Stimulated activated naive B cell treated with anti-CD40 and anti-IgM and Interleukin-4, amounts not matched to agents 10 μg/mL and 1 μg/mL and 100 μg/mL, for 72 hours (primary cell): ENCODE data around the gene NCAPG2.

ENCODE experiments used
- ATAC-seq, 2 donors: fragments of 150-1000 bp; cut with Tn5 transposase; replicated peaks; 2 replicates each; pipeline ENCODE4 v1.10.0; 2021; ENCODE audit warnings: moderate library complexity in 1 of 2
- DNase-seq: peaks from one replicate; pipeline ENCODE4 v3.0.0; 2021
- H3K27ac Mint-ChIP-seq: one replicate; pipeline ENCODE4 v1.8.0; 2022; ENCODE audit warnings: mild to moderate bottlenecking, mixed read lengths
- H3K27me3 Mint-ChIP-seq, 2 donors: one replicate each; pipeline ENCODE4 v1.8.0; 2022; ENCODE audit warnings: mixed read lengths in 2 of 2
- H3K36me3 Mint-ChIP-seq, 2 donors: one replicate each; pipeline ENCODE4 v1.8.0; 2022; ENCODE audit warnings: mixed read lengths in 2 of 2, mild to moderate bottlenecking in 1 of 2
- H3K4me1 Mint-ChIP-seq, 2 donors: one replicate each; pipeline ENCODE4 v1.8.0; 2022; ENCODE audit warnings: mixed read lengths in 2 of 2, mild to moderate bottlenecking in 1 of 2
- H3K4me3 Mint-ChIP-seq, 2 donors: one replicate each; pipeline ENCODE4 v1.8.0; 2022; ENCODE audit warnings: mild to moderate bottlenecking in 2 of 2, mixed read lengths in 2 of 2, moderate library complexity in 1 of 2
- H3K9me3 Mint-ChIP-seq, 2 donors: one replicate each; pipeline ENCODE4 v1.8.0; 2022; ENCODE audit warnings: mixed read lengths in 2 of 2, mild to moderate bottlenecking in 1 of 2

NCAPG2 gene

GRCh38 chr7:158657189-158657746, 47.3 kb downstream of the NCAPG2 start:
- Mint-ChIP-seq H3K36me3 (peaks cover 17 to 32% of the 10 kb centered on the region in 2 donors), H3K4me1 (no peaks in the 10 kb centered on the region), H3K27ac (peak overlapping the region; percentile 37), H3K27me3 (no peaks in the 10 kb centered on the region), H3K4me3 (no peak overlapping the region), H3K9me3 (no peaks in the 10 kb centered on the region)
- no peak for ATAC-seq
- no peak for DNase-seq

GRCh38 chr7:158655931-158656441, 48.6 kb downstream of the NCAPG2 start:
- no peak for DNase-seq
- no peak overlapping the region for H3K4me3 Mint-ChIP-seq
- peak in 1 of 2 donors; percentile 76 for ATAC-seq

GRCh38 chr7:158655507-158655906, 49.1 kb downstream of the NCAPG2 start:
- Mint-ChIP-seq H3K4me1 (no peaks in the 10 kb centered on the region), H3K27ac (no peak overlapping the region), H3K36me3 (peaks cover 20 to 34% of the 10 kb centered on the region in 2 donors), H3K27me3 (no peaks in the 10 kb centered on the region), H3K9me3 (no peaks in the 10 kb centered on the region), H3K4me3 (no peak overlapping the region)
- no peak for DNase-seq
- no peak for ATAC-seq

More at GRCh38 chr7:158655931-158656441, 48.6 kb downstream of the NCAPG2 start:
- Mint-ChIP-seq H3K27me3 (no peaks in the 10 kb centered on the region), H3K36me3 (peaks cover 22 to 35% of the 10 kb centered on the region in 2 donors), H3K27ac (no peak overlapping the region), H3K4me1 (no peaks in the 10 kb centered on the region), H3K9me3 (no peaks in the 10 kb centered on the region)

- no peaks in the 10 kb centered on the region for H3K9me3 Mint-ChIP-seq
- no peak for DNase-seq
- peaks cover 25 to 43% of the 10 kb centered on the region in 2 donors for H3K36me3 Mint-ChIP-seq
- H3K27me3 Mint-ChIP-seq, result no peaks in the 10 kb centered on the region
- H3K4me3 Mint-ChIP-seq, result no peak overlapping the region
- ATAC-seq, result no peak
- H3K27ac Mint-ChIP-seq, result no peak overlapping the region
- no peaks in the 10 kb centered on the region for H3K4me1 Mint-ChIP-seq
These were observed 52.5 kb downstream of the NCAPG2 start for GRCh38 chr7:158651968-158652565.

- H3K36me3 Mint-ChIP-seq, result peaks cover 20 to 34% of the 10 kb centered on the region in 2 donors
- no peak for DNase-seq
- no peak for ATAC-seq
- no peaks in the 10 kb centered on the region for H3K4me1 Mint-ChIP-seq
- H3K27ac Mint-ChIP-seq, result no peak overlapping the region
- H3K4me3 Mint-ChIP-seq, result no peak overlapping the region
- H3K27me3 Mint-ChIP-seq, result no peaks in the 10 kb centered on the region
- H3K9me3 Mint-ChIP-seq, result no peaks in the 10 kb centered on the region
These were observed 53.8 kb downstream of the NCAPG2 start for GRCh38 chr7:158650821-158651225.

GRCh38 chr7:158649279-158649678, 55.3 kb downstream of the NCAPG2 start:
- DNase-seq, result no peak
- H3K27me3 Mint-ChIP-seq, result no peaks in the 10 kb centered on the region
- H3K27ac Mint-ChIP-seq, result no peak overlapping the region
- H3K4me1 Mint-ChIP-seq, result no peaks in the 10 kb centered on the region
- H3K36me3 Mint-ChIP-seq, result peaks cover 14 to 35% of the 10 kb centered on the region in 2 donors
- H3K9me3 Mint-ChIP-seq, result no peaks in the 10 kb centered on the region
- no peak for ATAC-seq
- no peak overlapping the region for H3K4me3 Mint-ChIP-seq

- no peaks in the 10 kb centered on the region for H3K27me3 Mint-ChIP-seq
- H3K4me1 Mint-ChIP-seq, result no peaks in the 10 kb centered on the region
- DNase-seq (no peak), ATAC-seq (no peak)
- no peak overlapping the region for H3K4me3 Mint-ChIP-seq
- peaks cover 14 to 38% of the 10 kb centered on the region in 2 donors for H3K36me3 Mint-ChIP-seq
- no peaks in the 10 kb centered on the region for H3K9me3 Mint-ChIP-seq
- H3K27ac Mint-ChIP-seq, result no peak overlapping the region
These were observed 55.8 kb downstream of the NCAPG2 start for GRCh38 chr7:158648787-158649186.

GRCh38 chr7:158648168-158648567, 56.4 kb downstream of the NCAPG2 start:
- no peaks in the 10 kb centered on the region for H3K4me1 Mint-ChIP-seq
- H3K9me3 Mint-ChIP-seq, result no peaks in the 10 kb centered on the region
- ATAC-seq, result no peak
- no peak for DNase-seq
- no peaks in the 10 kb centered on the region for H3K27me3 Mint-ChIP-seq
- H3K36me3 Mint-ChIP-seq, result peaks cover 14 to 38% of the 10 kb centered on the region in 2 donors
- H3K4me3 Mint-ChIP-seq, result no peak overlapping the region
- H3K27ac Mint-ChIP-seq, result no peak overlapping the region

- Mint-ChIP-seq H3K27me3 (no peaks in the 10 kb centered on the region), H3K4me1 (no peaks in the 10 kb centered on the region), H3K36me3 (peaks cover 14 to 38% of the 10 kb centered on the region in 2 donors), H3K9me3 (no peaks in the 10 kb centered on the region), H3K27ac (no peak overlapping the region), H3K4me3 (no peak overlapping the region)
- ATAC-seq, result no peak
- no peak for DNase-seq
These were observed 57.2 kb downstream of the NCAPG2 start for GRCh38 chr7:158647475-158647792.

GRCh38 chr7:158646766-158647474, 57.7 kb downstream of the NCAPG2 start:
- Mint-ChIP-seq H3K27ac (no peak overlapping the region), H3K4me3 (no peak overlapping the region), H3K27me3 (no peaks in the 10 kb centered on the region), H3K36me3 (peaks cover 10 to 35% of the 10 kb centered on the region in 2 donors), H3K9me3 (no peaks in the 10 kb centered on the region), H3K4me1 (no peaks in the 10 kb centered on the region)
- no peak for DNase-seq
- peak in 1 of 2 donors; percentile 48 for ATAC-seq

- H3K4me1 Mint-ChIP-seq, result no peaks in the 10 kb centered on the region
- no peaks in the 10 kb centered on the region for H3K27me3 Mint-ChIP-seq
- H3K4me3 Mint-ChIP-seq, result no peak overlapping the region
- H3K9me3 Mint-ChIP-seq, result no peaks in the 10 kb centered on the region
- H3K36me3 Mint-ChIP-seq, result peaks cover 15 to 39% of the 10 kb centered on the region in 2 donors
- no peak overlapping the region for H3K27ac Mint-ChIP-seq
- DNase-seq (no peak), ATAC-seq (no peak)
These were observed 58.8 kb downstream of the NCAPG2 start for GRCh38 chr7:158645842-158646241.

- H3K36me3 Mint-ChIP-seq, result peaks cover 29 to 48% of the 10 kb centered on the region in 2 donors
These were observed 62.5 kb downstream of the NCAPG2 start for GRCh38 chr7:158642149-158642548.

GRCh38 chr7:158638001-158638400, 66.6 kb downstream of the NCAPG2 start:
- no peak for ATAC-seq
- Mint-ChIP-seq H3K27ac (no peak overlapping the region), H3K9me3 (no peaks in the 10 kb centered on the region), H3K27me3 (no peaks in the 10 kb centered on the region), H3K4me3 (no peak overlapping the region), H3K4me1 (peaks cover 8% of the 10 kb centered on the region in 2 donors), H3K36me3 (peaks cover 31 to 37% of the 10 kb centered on the region in 2 donors)
- no peak for DNase-seq

More at GRCh38 chr7:158642149-158642548, 62.5 kb downstream of the NCAPG2 start:
- no peak for DNase-seq
- Mint-ChIP-seq H3K27me3 (no peaks in the 10 kb centered on the region), H3K9me3 (no peaks in the 10 kb centered on the region), H3K4me1 (no peaks in the 10 kb centered on the region), H3K27ac (no peak overlapping the region), H3K4me3 (no peak overlapping the region)
- no peak for ATAC-seq

GRCh38 chr7:158633055-158633956, 71.3 kb downstream of the NCAPG2 start:
- Mint-ChIP-seq H3K27ac (peak overlapping the region; percentile 42), H3K27me3 (no peaks in the 10 kb centered on the region), H3K9me3 (no peaks in the 10 kb centered on the region), H3K4me1 (peaks cover 8 to 9% of the 10 kb centered on the region in 2 donors), H3K4me3 (no peak overlapping the region), H3K36me3 (peaks cover 34 to 42% of the 10 kb centered on the region in 2 donors)
- ATAC-seq (peak; percentile 38 to 72), DNase-seq (no peak)
